Thymus (tissue), 11 donors: Measurements from ENCODE around the gene KMT5B. TPM values are rescaled to one million over a fixed set of nuclear protein-coding genes. Genes with fewer than 3 reads are reported as not detected.

Experiments used
- DNase-seq, 9 donors: peaks; one replicate each; pipeline ENCODE4 v3.0.0-alpha.2; 2013; ENCODE audit warnings: low spot score in 9 of 9, low read depth in 6 of 9, missing footprints in 1 of 9
- H3K27ac ChIP-seq, 2 donors: one replicate each; pipeline ENCODE4 v1.5.1; 2013; ENCODE audit warnings: control low read depth in 1 of 2, low read depth in 1 of 2, low read length in 1 of 2, mild to moderate bottlenecking in 1 of 2, moderate library complexity in 1 of 2
- H3K27me3 ChIP-seq, 2 donors: one replicate each; pipeline ENCODE4 v1.5.1; 2013; ENCODE audit warnings: low read length in 1 of 2; ENCODE audit not compliant: control insufficient read depth in 2 of 2, insufficient read depth in 1 of 2
- H3K36me3 ChIP-seq, 2 donors: one replicate each; pipeline ENCODE4 v1.5.1; 2013; ENCODE audit warnings: low read length in 1 of 2, mild to moderate bottlenecking in 1 of 2, moderate library complexity in 1 of 2; ENCODE audit not compliant: control insufficient read depth in 2 of 2, insufficient read depth in 2 of 2
- H3K4me1 ChIP-seq, 2 donors: one replicate each; pipeline ENCODE4 v1.5.1; 2013; ENCODE audit warnings: low read length in 2 of 2; ENCODE audit not compliant: control insufficient read depth in 2 of 2, insufficient read depth in 2 of 2
- H3K4me3 ChIP-seq, 2 donors: one replicate each; pipeline ENCODE4 v1.5.1; 2013; ENCODE audit warnings: low read length in 2 of 2, control low read depth in 1 of 2, mild to moderate bottlenecking in 1 of 2
- H3K9me3 ChIP-seq, 2 donors: one replicate each; pipeline ENCODE4 v1.5.1; 2013; ENCODE audit warnings: low read length in 1 of 2, mild to moderate bottlenecking in 1 of 2; ENCODE audit not compliant: control insufficient read depth in 2 of 2, insufficient read depth in 1 of 2
- WGBS: extraction: QIAGEN DNeasy Blood & Tissue Kit; methylation state at CpG from one replicate; pipeline ENCODE4 v1.1.7; 2013; 5-methylcytosine and 5-hydroxymethylcytosine counted together
- polyA plus RNA-seq: library from polyadenylated mRNA; stranded (reverse); fragments of 200-250 nt; gene quantifications from one replicate; pipeline ENCODE4 v1.2.3, GENCODE V29; 2013
- total RNA-seq: library from RNA; stranded (reverse); fragments of 120-200 nt; gene quantifications from one replicate; pipeline ENCODE4 v1.2.4, GENCODE V29; 2013
- donor health status: healthy.

Gene KMT5B
- total and polyA plus RNA-seq, 2 donors, result 32.7 to 33.1 TPM

- no peak for DNase-seq
- Histone ChIP-seq H3K9me3 (no peaks in the 10 kb centered on the region), H3K4me1 (peaks cover 0 to 2% of the 10 kb centered on the region in 2 donors), H3K27me3 (no peaks in the 10 kb centered on the region), H3K4me3 (no peak overlapping the region), H3K27ac (no peak overlapping the region), H3K36me3 (peaks cover 0 to 3% of the 10 kb centered on the region in 2 donors)
- WGBS, result 94% methylated on average over 3 of the region's 3 CpGs
These were observed 99.1 kb downstream of the KMT5B start for GRCh38 chr11:68113986-68114385.

DNA sequence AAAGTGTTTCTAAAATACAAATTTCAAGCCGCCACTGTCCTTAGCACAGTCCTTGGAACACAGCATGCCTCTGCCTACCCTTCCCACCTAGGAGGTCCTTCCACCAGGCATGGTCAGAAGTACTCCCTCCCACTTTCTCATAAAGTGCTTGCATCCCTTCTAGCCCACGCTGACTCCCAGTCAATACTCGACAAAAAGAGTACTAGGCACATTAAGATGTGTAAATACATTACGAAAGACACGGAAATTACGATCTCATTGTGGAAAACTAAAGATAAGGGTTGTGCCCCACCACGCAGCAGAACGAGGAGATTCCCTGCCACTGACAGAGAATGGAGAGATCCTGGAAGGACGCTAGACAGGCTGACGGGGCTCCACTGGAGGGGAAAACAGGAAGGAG is 105.4 kb downstream of the KMT5B start:
- Histone ChIP-seq H3K9me3 (no peaks in the 10 kb centered on the region), H3K4me1 (no peaks in the 10 kb centered on the region), H3K36me3 (no peaks in the 10 kb centered on the region), H3K27me3 (no peaks in the 10 kb centered on the region), H3K27ac (no peak overlapping the region), H3K4me3 (no peak overlapping the region)
- DNase-seq, result no peak
- WGBS, result 96% methylated on average over 10 of the region's 10 CpGs

- no peak overlapping the region for H3K27ac ChIP-seq
- 94% methylated on average over 8 of the region's 8 CpGs for WGBS
These were observed 106.7 kb downstream of the KMT5B start for GRCh38 chr11:68106165-68106940.

More at GRCh38 chr11:68106165-68106940, 106.7 kb downstream of the KMT5B start:
- H3K36me3 ChIP-seq, result no peaks in the 10 kb centered on the region
- no peaks in the 10 kb centered on the region for H3K9me3 ChIP-seq
- no peaks in the 10 kb centered on the region for H3K4me1 ChIP-seq
- H3K4me3 ChIP-seq, result no peak overlapping the region
- no peak for DNase-seq
- H3K27me3 ChIP-seq, result no peaks in the 10 kb centered on the region

Other genes with a start within 250 kb of the KMT5B start
- gene UNC93B1, start 209.2 kb downstream of the KMT5B start, total RNA-seq, result 10.3 TPM
- 30.8 TPM for gene UNC93B1, start 209.2 kb downstream of the KMT5B start, polyA plus RNA-seq
- 1.3 TPM for gene ALDH3B1, start 203.0 kb downstream of the KMT5B start, total RNA-seq
- gene ALDH3B1, start 203.0 kb downstream of the KMT5B start, polyA plus RNA-seq, result 3.9 TPM
- 145 TPM for gene NDUFS8, start 182.6 kb downstream of the KMT5B start, total RNA-seq
- gene NDUFS8, start 182.6 kb downstream of the KMT5B start, polyA plus RNA-seq, result 84.1 TPM
- gene TCIRG1, start 174.3 kb downstream of the KMT5B start, total RNA-seq, result 44.8 TPM
- 236 TPM for gene TCIRG1, start 174.3 kb downstream of the KMT5B start, polyA plus RNA-seq
- gene CHKA, start 91.9 kb downstream of the KMT5B start, total RNA-seq, result 8.7 TPM
- 46.0 TPM for gene CHKA, start 91.9 kb downstream of the KMT5B start, polyA plus RNA-seq
- 5.9 TPM for gene C11orf24, start 58.7 kb upstream of the KMT5B start, total RNA-seq
- 17.7 TPM for gene C11orf24, start 58.7 kb upstream of the KMT5B start, polyA plus RNA-seq
- 10.1 TPM for gene LRP5, start 99.3 kb upstream of the KMT5B start, total RNA-seq
- gene LRP5, start 99.3 kb upstream of the KMT5B start, polyA plus RNA-seq, result 22.1 TPM
- gene PPP6R3, start 247.5 kb upstream of the KMT5B start, total RNA-seq, result 103 TPM
- 45.8 TPM for gene PPP6R3, start 247.5 kb upstream of the KMT5B start, polyA plus RNA-seq